Measurements from ENCODE around the gene ITM2B. TPM values are rescaled to one million over a fixed set of nuclear protein-coding genes. Genes with fewer than 3 reads are reported as not detected.
A peak's percentile ranks its signal among the peaks of the same experiment; 100 is the strongest.
"Not testable (repeated sequence)": the region's sequence is repeated elsewhere in the genome, so short reads cannot be mapped to it uniquely, and the experiment has no call there.

Gene ITM2B
- total RNA-seq, 2 experiments from 2014 or later: 87.6 to 92.6 TPM

DNA sequence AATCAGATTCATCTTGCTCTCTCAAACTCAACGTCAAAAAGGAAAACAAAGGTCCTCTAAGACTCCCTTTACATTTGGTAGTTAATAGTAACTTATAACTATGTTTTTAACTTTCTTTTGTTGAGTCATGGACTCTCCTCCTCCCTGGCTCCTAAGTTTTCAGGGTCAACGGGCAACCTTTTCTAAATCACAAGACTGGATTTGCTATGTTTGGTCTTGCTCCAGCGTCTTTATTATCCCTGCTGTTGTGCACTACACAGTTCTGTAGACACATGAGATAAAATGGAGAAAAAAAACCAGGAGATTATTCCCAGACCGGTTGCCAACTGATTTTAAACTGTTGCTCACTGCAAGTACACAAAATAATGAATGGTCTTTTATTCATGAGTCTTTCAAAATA is 1.9 kb upstream of the ITM2B start:
- DNase-seq: no peak
- Mint-ChIP-seq H3K27me3 (no peaks in the 10 kb centered on the region), H3K27ac (no peak overlapping the region), H3K4me3 (no peak overlapping the region), H3K36me3 (no peaks in the 10 kb centered on the region), H3K4me1 (ENCODE audit: low read depth) (peaks cover 36% of the 10 kb centered on the region), H3K9me3 (no peaks in the 10 kb centered on the region)
- POLR2A ChIA-PET: interaction anchor here (2.3 kb wide), 1 partner anchor 10 kb away, joined by 15 read pairs; no protein-coding TSS in a partner anchor
- intact Hi-C loops (cut with micrococcal nuclease): loop anchor here (5.0 to 10.0 kb wide), 4 partner anchors 194 to 1211 kb away; partner anchors contain the start of genes CAB39L, CYSLTR2, NUDT15 and SETDB2
- CTCF ChIA-PET: interaction anchor here (3.1 kb wide), 1 partner anchor 10 kb away, joined by 16 read pairs; no protein-coding TSS in a partner anchor

DNA sequence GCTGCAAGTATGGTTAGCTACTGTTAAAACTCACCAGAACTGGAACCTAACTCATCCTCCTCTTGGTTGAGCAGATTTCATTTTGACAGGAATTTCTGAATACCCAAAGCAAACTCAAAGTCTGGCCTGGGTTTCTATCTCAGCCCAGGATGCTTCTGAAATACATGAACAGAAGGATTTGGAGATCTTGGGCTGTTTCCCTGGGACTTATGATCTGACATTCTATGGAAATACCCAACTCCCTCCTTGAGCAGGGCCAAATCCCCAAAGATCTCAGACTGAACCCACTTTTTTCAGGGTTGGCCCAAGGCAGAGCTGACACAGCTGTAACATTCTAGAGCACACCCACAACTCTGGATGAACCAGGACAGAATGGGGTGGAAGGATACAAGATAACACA is 1.1 kb upstream of the ITM2B start:
- peaks cover 43% of the 10 kb centered on the region for H3K4me1 Mint-ChIP-seq (ENCODE audit: low read depth)

GRCh38 chr13:48232420-48233045 is 473 bp upstream of the ITM2B start:
- no peak for DNase-seq
- intact Hi-C loops (cut with micrococcal nuclease): loop anchor here (5.0 to 10.0 kb wide), 4 partner anchors 195 to 1210 kb away; partner anchors contain the start of genes CAB39L, CYSLTR2, NUDT15 and SETDB2
- no peaks in the 10 kb centered on the region for H3K9me3 Mint-ChIP-seq
- ChIA-PET CTCF (interaction anchor here (0.7 to 3.1 kb wide), 7 partner anchors 11 to 194 kb away, joined by 3 to 20 read pairs (median 5); partner anchors contain the start of genes MED4 and NUDT15), POLR2A (interaction anchor here (0.6 to 2.3 kb wide), 10 partner anchors 10 to 748 kb away, joined by 3 to 15 read pairs (median 3); partner anchors contain the start of genes MED4, NUDT15 and RB1)
- peak overlapping the region; percentile 93 for H3K4me3 Mint-ChIP-seq
- H3K36me3 Mint-ChIP-seq: no peaks in the 10 kb centered on the region
- H3K27me3 Mint-ChIP-seq: no peaks in the 10 kb centered on the region
- H3K27ac Mint-ChIP-seq: peak overlapping the region; percentile 87
- H3K4me1 Mint-ChIP-seq (ENCODE audit: low read depth): peaks cover 49% of the 10 kb centered on the region

More for the DNA sequence above, 1.1 kb upstream of the ITM2B start:
- Mint-ChIP-seq H3K9me3 (no peaks in the 10 kb centered on the region), H3K27me3 (no peaks in the 10 kb centered on the region), H3K36me3 (no peaks in the 10 kb centered on the region), H3K4me3 (peak overlapping the region; percentile 93), H3K27ac (peak overlapping the region; percentile 87)
- DNase-seq: no peak
- POLR2A ChIA-PET: interaction anchor here (1.1 to 2.3 kb wide), 5 partner anchors 9 to 194 kb away, joined by 3 to 15 read pairs (median 3); partner anchors contain the start of genes MED4 and NUDT15
- intact Hi-C loops (cut with micrococcal nuclease): loop anchor here (5.0 to 10.0 kb wide), 4 partner anchors 195 to 1210 kb away; partner anchors contain the start of genes CAB39L, CYSLTR2, NUDT15 and SETDB2
- CTCF ChIA-PET: interaction anchor here (1.5 to 3.1 kb wide), 4 partner anchors 11 to 137 kb away, joined by 3 to 20 read pairs (median 14); partner anchors contain the start of gene MED4

DNA sequence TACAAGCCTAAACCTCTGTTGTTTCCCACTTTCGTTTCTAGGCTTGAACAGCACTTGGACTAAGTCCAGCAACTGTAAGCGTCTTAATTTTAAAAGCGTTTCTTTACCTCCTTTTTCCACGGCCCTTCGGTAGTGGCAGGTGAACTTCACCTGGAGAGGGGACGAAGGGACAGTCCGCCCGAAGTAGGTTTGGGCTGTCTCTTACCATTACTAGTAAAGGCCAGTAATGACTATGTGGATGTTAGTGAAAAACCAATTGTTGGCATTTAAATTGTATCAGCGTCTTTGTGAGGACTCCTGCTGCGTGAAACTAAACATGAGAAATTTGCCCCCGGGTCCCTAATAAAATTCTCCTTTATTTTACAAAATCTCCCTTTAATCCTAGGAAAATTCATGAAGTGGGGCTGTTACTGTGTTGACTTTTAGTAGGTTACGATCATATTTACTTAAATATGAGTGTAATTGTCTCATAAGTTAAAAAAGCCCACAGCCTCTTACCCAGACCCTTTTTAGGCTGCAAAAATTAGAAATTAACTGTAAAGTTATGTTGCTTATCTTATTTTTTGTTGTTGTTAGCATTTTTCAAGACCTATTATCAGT is 983 bp downstream of the ITM2B start:
- H3K4me1 Mint-ChIP-seq (ENCODE audit: low read depth): peaks cover 59% of the 10 kb centered on the region
- no peaks in the 10 kb centered on the region for H3K36me3 Mint-ChIP-seq
- H3K27me3 Mint-ChIP-seq: no peaks in the 10 kb centered on the region
- no peaks in the 10 kb centered on the region for H3K9me3 Mint-ChIP-seq
- ChIA-PET CTCF (interaction anchor here (0.9 to 1.7 kb wide), 3 partner anchors 13 to 190 kb away, joined by 3 to 4 read pairs (median 4); no protein-coding TSS in a partner anchor), POLR2A (interaction anchor here (0.7 to 2.0 kb wide), 2 partner anchors 70 to 139 kb away, joined by 3 to 9 read pairs; partner anchors contain the start of genes MED4 and RB1)
- H3K4me3 Mint-ChIP-seq: peak overlapping the region; percentile 93
- intact Hi-C loops (cut with micrococcal nuclease): loop anchor here (2.0 to 10.0 kb wide), 5 partner anchors 197 to 1208 kb away; partner anchors contain the start of genes CAB39L, CYSLTR2, NUDT15 and SETDB2
- H3K27ac Mint-ChIP-seq: peak overlapping the region; percentile 95
- no peak for DNase-seq

- no peak for DNase-seq
- H3K4me1 Mint-ChIP-seq (ENCODE audit: low read depth): peaks cover 61% of the 10 kb centered on the region
- H3K36me3 Mint-ChIP-seq: no peaks in the 10 kb centered on the region
- intact Hi-C loops (cut with micrococcal nuclease): loop anchor here (1.0 to 10.0 kb wide), 14 partner anchors 14 to 1208 kb away; partner anchors contain the start of genes CAB39L, CYSLTR2, NUDT15 and RB1
- no peaks in the 10 kb centered on the region for H3K9me3 Mint-ChIP-seq
- peak overlapping the region; percentile 15 for H3K27ac Mint-ChIP-seq
- CTCF ChIA-PET: interaction anchor here (0.6 to 1.8 kb wide), 8 partner anchors 14 to 533 kb away, joined by 3 to 8 read pairs (median 4); partner anchors contain the start of gene MED4
- POLR2A ChIA-PET: interaction anchor here (0.7 to 3.1 kb wide), 7 partner anchors 14 to 617 kb away, joined by 3 to 21 read pairs (median 3); partner anchors contain the start of genes NUDT15 and RB1
- no peaks in the 10 kb centered on the region for H3K27me3 Mint-ChIP-seq
- H3K4me3 Mint-ChIP-seq: peak overlapping the region; percentile 93
Measured at GRCh38 chr13:48234566-48235340, 1.7 kb downstream of the ITM2B start.

- intact Hi-C loops (cut with micrococcal nuclease): loop anchor here (1.0 to 10.0 kb wide), 11 partner anchors 14 to 419 kb away; partner anchors contain the start of genes CYSLTR2 and RB1
- Mint-ChIP-seq H3K27me3 (no peaks in the 10 kb centered on the region), H3K27ac (peak overlapping the region; percentile 15), H3K4me1 (ENCODE audit: low read depth) (peaks cover 65% of the 10 kb centered on the region), H3K4me3 (peak overlapping the region; percentile 58), H3K9me3 (no peaks in the 10 kb centered on the region), H3K36me3 (peaks cover 2% of the 10 kb centered on the region)
- ChIA-PET POLR2A (interaction anchor here (0.6 to 3.1 kb wide), 7 partner anchors 13 to 616 kb away, joined by 3 to 21 read pairs (median 3); partner anchors contain the start of gene NUDT15), CTCF (interaction anchor here (0.6 to 1.8 kb wide), 8 partner anchors 15 to 532 kb away, joined by 3 to 8 read pairs (median 4); partner anchors contain the start of gene MED4)
- DNase-seq: peak; percentile 20
Measured at GRCh38 chr13:48235341-48236135, 2.5 kb downstream of the ITM2B start.

DNA sequence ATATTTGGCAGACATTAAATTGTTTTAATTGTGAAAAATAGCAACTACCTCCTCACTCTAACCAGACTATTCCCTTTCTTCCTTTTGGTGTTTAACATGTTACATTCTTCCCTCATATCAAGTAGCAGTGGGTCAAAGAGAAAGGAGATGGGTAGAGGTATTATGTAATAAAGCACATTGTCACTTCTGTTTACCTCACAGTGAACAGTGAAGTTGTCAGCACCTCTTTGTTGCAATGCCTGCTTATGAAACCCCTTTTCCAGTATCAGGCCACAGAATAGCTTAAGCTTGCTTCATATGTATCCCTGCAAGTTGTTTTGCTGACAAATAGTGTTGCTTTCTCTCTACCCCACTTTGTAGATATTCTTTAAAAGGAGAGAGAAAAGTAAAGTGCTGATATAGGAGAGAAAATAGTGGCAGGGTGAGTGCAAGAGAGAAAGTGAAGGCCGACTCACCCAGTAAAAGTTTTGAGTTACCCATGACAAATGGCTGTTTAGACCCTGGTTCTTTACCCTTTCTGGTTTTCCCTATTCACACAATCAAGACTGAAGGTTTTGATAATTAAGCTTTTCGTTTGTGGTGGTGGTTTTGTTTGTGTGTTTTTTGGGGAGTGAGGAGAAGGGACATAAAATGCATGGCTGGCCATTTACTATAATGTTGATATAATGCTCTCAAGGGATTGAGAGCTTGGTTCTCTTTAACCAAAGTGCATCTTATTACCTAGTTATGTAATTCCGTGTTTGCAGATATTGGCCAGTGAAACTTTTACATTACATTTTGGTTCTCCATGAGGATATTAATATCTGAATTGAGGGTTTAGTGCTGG is 3.7 kb downstream of the ITM2B start:
- no peak overlapping the region for H3K27ac Mint-ChIP-seq
- POLR2A ChIA-PET: interaction anchor here (0.9 to 3.1 kb wide), 2 partner anchors 16 to 110 kb away, joined by 3 to 21 read pairs; no protein-coding TSS in a partner anchor

GRCh38 chr13:48239369-48239768 is 6.4 kb downstream of the ITM2B start:
- intact Hi-C loops (cut with micrococcal nuclease): loop anchor here (5.0 to 10.0 kb wide), 3 partner anchors 163 to 415 kb away; partner anchors contain the start of gene CYSLTR2
- H3K27me3 Mint-ChIP-seq, H3K4me3 Mint-ChIP-seq, H3K9me3 Mint-ChIP-seq, H3K27ac Mint-ChIP-seq, POLR2A ChIA-PET, H3K36me3 Mint-ChIP-seq, DNase-seq, CTCF ChIA-PET: not testable (repeated sequence)
- H3K4me1 Mint-ChIP-seq (ENCODE audit: low read depth): peaks cover 66% of the 10 kb centered on the region

More for the DNA sequence above, 3.7 kb downstream of the ITM2B start:
- Mint-ChIP-seq H3K4me3 (no peak overlapping the region), H3K9me3 (no peaks in the 10 kb centered on the region), H3K27me3 (no peaks in the 10 kb centered on the region), H3K36me3 (peaks cover 2% of the 10 kb centered on the region), H3K4me1 (ENCODE audit: low read depth) (peaks cover 65% of the 10 kb centered on the region)
- CTCF ChIA-PET: interaction anchor here (1.8 kb wide), 1 partner anchor 110 kb away, joined by 8 read pairs; no protein-coding TSS in a partner anchor
- intact Hi-C loops (cut with micrococcal nuclease): loop anchor here (5.0 to 10.0 kb wide), 3 partner anchors 166 to 418 kb away; partner anchors contain the start of gene CYSLTR2
- DNase-seq: no peak

DNA sequence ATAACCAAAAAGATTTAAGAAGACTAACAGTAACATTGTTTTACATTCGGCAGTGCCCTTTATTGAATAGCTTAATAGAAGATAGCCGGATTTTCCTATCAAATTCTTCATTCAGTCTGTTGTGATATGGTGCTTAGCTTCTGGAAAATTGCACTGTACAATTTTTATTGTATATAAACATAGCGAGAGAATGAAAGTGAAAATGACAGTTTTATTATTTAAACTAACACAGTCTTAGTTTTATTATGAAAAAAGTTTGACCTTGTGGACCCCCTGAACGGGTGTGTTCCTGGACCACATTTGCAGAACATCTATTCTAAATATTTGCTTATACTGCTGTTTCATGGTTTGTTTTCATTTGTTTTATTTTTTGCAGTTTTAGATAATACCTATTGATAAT is 8.6 kb downstream of the ITM2B start:
- DNase-seq: no peak
- intact Hi-C loops (cut with micrococcal nuclease): no loop called here
- no peaks in the 10 kb centered on the region for H3K9me3 Mint-ChIP-seq
- no peak overlapping the region for H3K27ac Mint-ChIP-seq
- H3K4me1 Mint-ChIP-seq (ENCODE audit: low read depth): peaks cover 58% of the 10 kb centered on the region
- ChIA-PET POLR2A (no interaction called here), CTCF (no interaction called here)
- H3K27me3 Mint-ChIP-seq: no peaks in the 10 kb centered on the region
- no peak overlapping the region for H3K4me3 Mint-ChIP-seq
- H3K36me3 Mint-ChIP-seq: peaks cover 2% of the 10 kb centered on the region

DNA sequence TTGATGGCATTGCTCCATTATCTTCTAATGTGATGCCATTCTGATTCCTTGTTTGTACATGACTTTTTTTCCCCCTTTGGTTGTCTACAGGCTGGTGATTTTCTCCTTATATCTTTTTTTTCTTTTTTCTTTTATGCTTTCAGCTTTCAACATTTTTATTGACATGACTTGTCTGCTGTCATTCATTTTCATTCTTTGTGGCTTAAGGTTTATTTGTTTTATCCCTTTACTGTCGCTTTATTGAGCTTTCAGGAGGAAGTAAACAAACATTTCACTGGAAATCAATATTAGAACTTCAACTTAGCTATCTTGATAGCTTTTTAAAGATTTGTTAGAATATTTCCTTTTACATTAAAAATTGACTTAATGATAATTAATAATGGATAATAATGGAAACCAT is 9.7 kb downstream of the ITM2B start:
- intact Hi-C loops (cut with micrococcal nuclease): no loop called here
- H3K27ac Mint-ChIP-seq: no peak overlapping the region
- peaks cover 50% of the 10 kb centered on the region for H3K4me1 Mint-ChIP-seq (ENCODE audit: low read depth)
- H3K4me3 Mint-ChIP-seq: no peak overlapping the region
- no peaks in the 10 kb centered on the region for H3K27me3 Mint-ChIP-seq
- no peaks in the 10 kb centered on the region for H3K9me3 Mint-ChIP-seq
- CTCF ChIA-PET: no interaction called here
- peaks cover 2% of the 10 kb centered on the region for H3K36me3 Mint-ChIP-seq
- POLR2A ChIA-PET: no interaction called here
- no peak for DNase-seq

Data from activated CD4-positive, alpha-beta memory T cell treated with anti-CD3 and anti-CD28 coated beads for 36 hours (primary cell).